ENCODE measurements around the gene ZSCAN9. TPM values are rescaled to one million over a fixed set of nuclear protein-coding genes. Genes with fewer than 3 reads are reported as not detected.

ZSCAN9 gene
- total and polyA plus RNA-seq, 9 of the 15 experiments (the other 6 are each of a cell fraction or from before 2014, with no cell fraction given), result 18.8 to 48.9 (median 28.7) TPM

DNA sequence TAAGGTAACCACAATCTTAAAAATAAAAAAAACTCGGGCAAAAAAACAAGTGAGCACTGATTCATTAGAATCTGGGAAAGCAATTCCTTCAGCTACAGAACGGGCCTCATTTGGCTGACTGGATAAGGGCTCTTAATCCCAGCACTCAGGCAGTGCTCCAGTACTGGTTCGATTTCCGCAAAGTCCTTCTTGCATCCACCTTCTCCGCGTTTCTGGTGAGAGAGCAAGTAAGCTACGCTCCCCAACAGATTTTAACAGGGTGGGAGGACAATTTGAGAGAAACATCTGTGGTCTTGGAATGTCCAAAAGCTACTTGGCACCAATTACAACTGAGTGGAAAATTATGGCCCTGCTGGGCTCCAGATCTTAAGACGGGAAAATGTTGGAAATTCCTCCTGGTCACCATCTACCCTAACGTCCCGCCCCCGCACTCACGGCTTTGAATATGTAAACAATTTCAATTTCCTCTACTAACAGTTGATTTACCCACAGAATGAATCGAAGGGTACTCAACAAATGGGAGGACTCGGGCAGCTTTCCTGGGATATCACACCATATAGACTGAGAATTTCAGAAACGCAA lies 18.1 kb upstream of the ZSCAN9 start (continued):
- TF ChIP-seq, protein P1, sequence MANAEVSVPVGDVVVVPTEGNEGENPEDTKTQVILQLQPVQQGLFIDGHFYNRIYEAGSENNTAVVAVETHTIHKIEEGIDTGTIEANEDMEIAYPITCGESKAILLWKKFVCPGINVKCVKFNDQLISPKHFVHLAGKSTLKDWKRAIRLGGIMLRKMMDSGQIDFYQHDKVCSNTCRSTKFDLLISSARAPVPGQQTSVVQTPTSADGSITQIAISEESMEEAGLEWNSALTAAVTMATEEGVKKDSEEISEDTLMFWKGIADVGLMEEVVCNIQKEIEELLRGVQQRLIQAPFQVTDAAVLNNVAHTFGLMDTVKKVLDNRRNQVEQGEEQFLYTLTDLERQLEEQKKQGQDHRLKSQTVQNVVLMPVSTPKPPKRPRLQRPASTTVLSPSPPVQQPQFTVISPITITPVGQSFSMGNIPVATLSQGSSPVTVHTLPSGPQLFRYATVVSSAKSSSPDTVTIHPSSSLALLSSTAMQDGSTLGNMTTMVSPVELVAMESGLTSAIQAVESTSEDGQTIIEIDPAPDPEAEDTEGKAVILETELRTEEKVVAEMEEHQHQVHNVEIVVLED (CRISPR knock-in tag; IDR thresholded peaks at IDR 0.05), result no peak
- TF ChIP-seq RCOR1 (IDR thresholded peaks at IDR 0.05; ENCODE audit: borderline replicate concordance in 1 of 2, low read depth in 2 of 2, low read length in 2 of 2) (no peak), ESRRA (IDR thresholded peaks at IDR 0.05; ENCODE audit: borderline replicate concordance, low read depth) (no peak), POLR2G (IDR thresholded peaks at IDR 0.05; ENCODE audit: low read depth, low read length) (no peak), MTF1 (CRISPR knock-in tag; IDR thresholded peaks at IDR 0.05; ENCODE audit: borderline replicate concordance) (no peak), HOXB6 (CRISPR knock-in tag; IDR thresholded peaks at IDR 0.05; ENCODE audit: borderline replicate concordance) (no peak), ZNF24 (IDR thresholded peaks at IDR 0.05) (no peak)
- TF ChIP-seq, protein P2, sequence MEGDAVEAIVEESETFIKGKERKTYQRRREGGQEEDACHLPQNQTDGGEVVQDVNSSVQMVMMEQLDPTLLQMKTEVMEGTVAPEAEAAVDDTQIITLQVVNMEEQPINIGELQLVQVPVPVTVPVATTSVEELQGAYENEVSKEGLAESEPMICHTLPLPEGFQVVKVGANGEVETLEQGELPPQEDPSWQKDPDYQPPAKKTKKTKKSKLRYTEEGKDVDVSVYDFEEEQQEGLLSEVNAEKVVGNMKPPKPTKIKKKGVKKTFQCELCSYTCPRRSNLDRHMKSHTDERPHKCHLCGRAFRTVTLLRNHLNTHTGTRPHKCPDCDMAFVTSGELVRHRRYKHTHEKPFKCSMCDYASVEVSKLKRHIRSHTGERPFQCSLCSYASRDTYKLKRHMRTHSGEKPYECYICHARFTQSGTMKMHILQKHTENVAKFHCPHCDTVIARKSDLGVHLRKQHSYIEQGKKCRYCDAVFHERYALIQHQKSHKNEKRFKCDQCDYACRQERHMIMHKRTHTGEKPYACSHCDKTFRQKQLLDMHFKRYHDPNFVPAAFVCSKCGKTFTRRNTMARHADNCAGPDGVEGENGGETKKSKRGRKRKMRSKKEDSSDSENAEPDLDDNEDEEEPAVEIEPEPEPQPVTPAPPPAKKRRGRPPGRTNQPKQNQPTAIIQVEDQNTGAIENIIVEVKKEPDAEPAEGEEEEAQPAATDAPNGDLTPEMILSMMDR (IDR thresholded peaks at IDR 0.05 in 2 of 3, conservative IDR thresholded peaks at IDR 0.05 in 1 of 3; ENCODE audit: insufficient read depth in 2 of 3, low read depth in 1 of 3, low read length in 3 of 3), result no peak

Data from K562 (cell line).